HL-60 (cell line): ENCODE data around the gene PEX10.

Experiments
- DNase-seq, 2 experiments: peaks; one replicate each; pipeline ENCODE4 v3.0.0-alpha.2; 2010 to 2020; ENCODE audit warnings: low read depth in 1 of 2, low spot score in 1 of 2
- H3K27ac ChIP-seq: fragments of 250-450 bp; sonication (Bioruptor Pico); replicated peaks from 2 replicates; pipeline ENCODE4 v1.5.1; 2020; ENCODE audit warnings: mild to moderate bottlenecking, moderate library complexity
- H3K27me3 ChIP-seq: fragments of 250-450 bp; sonication (Bioruptor Pico); 2 replicates; pipeline ENCODE4 v1.5.1; 2021; ENCODE audit warnings: mild to moderate bottlenecking, moderate library complexity; ENCODE audit not compliant: insufficient read depth, poor library complexity, severe bottlenecking
- H3K4me3 ChIP-seq: replicated peaks from 2 replicates; pipeline ENCODE4 v1.5.1; 2011; ENCODE audit warnings: mild to moderate bottlenecking, control low read depth, low read length; ENCODE audit not compliant: insufficient read depth
- CTCF ChIP-seq: IDR thresholded peaks from one replicate; pipeline ENCODE4 v1.5.1; 2011; ENCODE audit warnings: low read length, control low read depth, inconsistent platforms; ENCODE audit not compliant: insufficient read depth
- GABPA ChIP-seq: IDR thresholded peaks from 2 replicates; pipeline ENCODE4 v1.6.1; 2012; ENCODE audit warnings: low read depth
- POLR2AphosphoS5 ChIP-seq: IDR thresholded peaks from 2 replicates; pipeline ENCODE4 v1.6.1; 2012; ENCODE audit warnings: low read depth
- REST ChIP-seq: IDR thresholded peaks from 2 replicates; pipeline ENCODE4 v1.6.1; 2012; ENCODE audit warnings: low read depth; ENCODE audit not compliant: insufficient replicate concordance
- SPI1 ChIP-seq: IDR thresholded peaks from 2 replicates; pipeline ENCODE4 v1.6.1; 2012; ENCODE audit warnings: low read depth, mild to moderate bottlenecking, borderline replicate concordance

PEX10 gene

GRCh38 chr1:2375923-2376260 is 36.5 kb downstream of the PEX10 start:
- Histone ChIP-seq H3K27me3 (no peaks in the 10 kb centered on the region), H3K27ac (no peak overlapping the region), H3K4me3 (no peak overlapping the region)
- no peak for DNase-seq
- TF ChIP-seq SPI1 (no peak), GABPA (no peak), POLR2AphosphoS5 (no peak), REST (no peak), CTCF (no peak)

- no peak overlapping the region for H3K4me3 ChIP-seq
- no peaks in the 10 kb centered on the region for H3K27me3 ChIP-seq
- no peak for DNase-seq
- TF ChIP-seq SPI1, result no peak
- TF ChIP-seq CTCF, result no peak
- TF ChIP-seq POLR2AphosphoS5, result no peak
- no peak for TF ChIP-seq GABPA
- TF ChIP-seq REST, result no peak
- no peak overlapping the region for H3K27ac ChIP-seq
These were observed 37.0 kb downstream of the PEX10 start for GRCh38 chr1:2375246-2375922.

GRCh38 chr1:2374252-2375155 is 37.9 kb downstream of the PEX10 start:
- no peak for TF ChIP-seq GABPA
- TF ChIP-seq CTCF, result no peak
- TF ChIP-seq POLR2AphosphoS5, result no peak
- no peak for TF ChIP-seq REST
- no peak for TF ChIP-seq SPI1
- H3K27ac ChIP-seq, result no peak overlapping the region
- no peak for DNase-seq
- H3K4me3 ChIP-seq, result no peak overlapping the region
- no peaks in the 10 kb centered on the region for H3K27me3 ChIP-seq
